Ovary (tissue), 9 donors: ENCODE measurements around the gene CCDC71L. TPM values are rescaled to one million over a fixed set of nuclear protein-coding genes. Genes with fewer than 3 reads are reported as not detected.

ENCODE experiments used
- DNase-seq, 5 donors: peaks; one replicate each; pipeline ENCODE4 v3.0.0-alpha.2; 2019 to 2020
- H3K27ac ChIP-seq, 2 donors: fragments of 200-600 bp; one replicate each; pipeline versions ENCODE4 v1.5.1 to v1.8.0; 2019 to 2022
- H3K27me3 ChIP-seq: fragments of 200-600 bp; one replicate; pipeline ENCODE4 v1.8.0; 2022
- H3K36me3 ChIP-seq: fragments of 200-600 bp; sonication (generic); one replicate; pipeline ENCODE4 v1.5.1; 2019
- H3K4me1 ChIP-seq: one replicate; pipeline ENCODE4 v1.8.1; 2013; ENCODE audit warnings: mild to moderate bottlenecking, moderate library complexity; ENCODE audit not compliant: insufficient read depth
- H3K4me3 ChIP-seq: fragments of 200-600 bp; sonication (generic); one replicate; pipeline ENCODE4 v1.5.1; 2017
- H3K9me3 ChIP-seq, 2 donors: fragments of 200-600 bp in 1 of 2; sonication (generic) in 1 of 2; one replicate each; pipeline versions ENCODE4 v1.5.1 to v1.8.1; 2013 to 2019; ENCODE audit warnings: mild to moderate bottlenecking in 1 of 2, moderate library complexity in 1 of 2
- EP300 ChIP-seq: sonication (generic); formaldehyde crosslinking; IDR thresholded peaks from one replicate; pipeline ENCODE4 v1.6.1; 2017; ENCODE audit warnings: antibody characterized with exemption
- POLR2A ChIP-seq: fragments of 450-650 bp; IDR thresholded peaks from one replicate; pipeline ENCODE4 v1.6.1; 2017; ENCODE audit warnings: antibody characterized with exemption, mild to moderate bottlenecking, moderate library complexity
- WGBS, 3 donors: extraction: QIAGEN DNeasy Blood & Tissue Kit in 1 of 3; methylation state at CpG; one replicate each; pipeline versions ENCODE4 v1.1.5 to v1.1.7; 2013 to 2017; 5-methylcytosine and 5-hydroxymethylcytosine counted together
- intact Hi-C, 4 donors: fragments of 100-400 bp; cut with DNase I; formaldehyde crosslinking; loops; one replicate each; pipeline versions ENCODE4 v1.11.0 to v1.15.1; 2022 to 2023
- polyA plus RNA-seq, 2 donors: library from polyadenylated mRNA; stranded (reverse); fragments of 200-250 nt in 1 of 2; fragments of 350-450 nt in 1 of 2; fragmentation: Illumina TruSeq in 1 of 2; extraction: RNeasy Lipid Tissue Mini Kit (QIAGEN cat#74804) in 1 of 2; gene quantifications; one replicate each; pipeline ENCODE4 v1.2.3, GENCODE V29; 2013 to 2014
- total RNA-seq, 7 donors: library from RNA; depleted of rRNA in 2 of 7; stranded (reverse); fragments of >200 nt in 2 of 7; fragmentation: NEBNext Ultra II Directional in 3 of 7; extraction: Animal tissue kit (Norgen Biotek cat#: 25700) in 3 of 7; gene quantifications; one replicate each; pipeline versions ENCODE4 v1.1.0 to v1.2.4, GENCODE V29; 2016 to 2023
- TF ChIP-seq, protein P1 (sequence below), 3 donors: fragments of 450-650 bp in 2 of 3; fragments of 200-600 bp in 1 of 3; IDR thresholded peaks; one replicate each; pipeline versions ENCODE4 v1.5.1 to v1.8.0; 2016 to 2022; ENCODE audit warnings: antibody characterized with exemption in 3 of 3, mild to moderate bottlenecking in 1 of 3
- donor health status: DM: no; HTN: no; CAD: no; lungs with moderate emphysema.
- donor health status: DM: no; HTN: no; CAD: no.
- donor health status: Bipolar disorder and iron deficiency.
- donor health status: DM: yes; HTN: yes; CAD: no.
- donor health status: DM: no; HTN: no; CAD: no.
- donor health status: DM: yes; HTN: yes; CAD: no.

The CCDC71L gene
- total and polyA plus RNA-seq, 9 donors: 9.9 to 77.1 (median 18.5) TPM

DNA sequence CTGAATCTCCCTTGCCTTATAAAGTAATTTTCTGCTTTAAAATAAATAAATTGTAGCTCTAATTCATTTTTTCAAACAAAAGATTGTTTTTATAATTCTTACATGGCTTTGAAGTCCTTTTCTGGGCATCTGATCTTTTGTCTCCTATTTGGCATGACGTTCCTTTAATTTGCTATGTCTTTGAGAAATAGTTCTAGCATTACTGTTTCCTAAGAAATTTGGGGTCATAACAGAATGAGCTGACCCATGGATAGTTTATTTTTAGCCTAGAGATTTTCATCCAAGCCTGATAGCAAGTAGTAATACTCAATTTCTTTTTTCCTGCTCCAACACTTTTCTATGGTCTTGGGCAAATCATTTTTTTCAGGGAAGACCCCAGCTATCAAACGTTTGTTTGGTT, 31.4 kb downstream of the CCDC71L start:
- WGBS, 3 donors: 12 to 30% (median 27%) methylated on average over 2 of the region's 2 CpGs
- TF ChIP-seq, protein P1, sequence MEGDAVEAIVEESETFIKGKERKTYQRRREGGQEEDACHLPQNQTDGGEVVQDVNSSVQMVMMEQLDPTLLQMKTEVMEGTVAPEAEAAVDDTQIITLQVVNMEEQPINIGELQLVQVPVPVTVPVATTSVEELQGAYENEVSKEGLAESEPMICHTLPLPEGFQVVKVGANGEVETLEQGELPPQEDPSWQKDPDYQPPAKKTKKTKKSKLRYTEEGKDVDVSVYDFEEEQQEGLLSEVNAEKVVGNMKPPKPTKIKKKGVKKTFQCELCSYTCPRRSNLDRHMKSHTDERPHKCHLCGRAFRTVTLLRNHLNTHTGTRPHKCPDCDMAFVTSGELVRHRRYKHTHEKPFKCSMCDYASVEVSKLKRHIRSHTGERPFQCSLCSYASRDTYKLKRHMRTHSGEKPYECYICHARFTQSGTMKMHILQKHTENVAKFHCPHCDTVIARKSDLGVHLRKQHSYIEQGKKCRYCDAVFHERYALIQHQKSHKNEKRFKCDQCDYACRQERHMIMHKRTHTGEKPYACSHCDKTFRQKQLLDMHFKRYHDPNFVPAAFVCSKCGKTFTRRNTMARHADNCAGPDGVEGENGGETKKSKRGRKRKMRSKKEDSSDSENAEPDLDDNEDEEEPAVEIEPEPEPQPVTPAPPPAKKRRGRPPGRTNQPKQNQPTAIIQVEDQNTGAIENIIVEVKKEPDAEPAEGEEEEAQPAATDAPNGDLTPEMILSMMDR (IDR thresholded peaks at IDR 0.05): no peak
- TF ChIP-seq POLR2A (no peak), EP300 (no peak)
- no peak overlapping the region for H3K27ac ChIP-seq
- no peaks in the 10 kb centered on the region for H3K4me1 ChIP-seq
- no peak overlapping the region for H3K4me3 ChIP-seq
- no peaks in the 10 kb centered on the region for H3K9me3 ChIP-seq
- intact Hi-C loops: loop anchor here in 1 of 4 donors (2.0 kb wide), 1 partner anchor 17 kb away; no protein-coding TSS in a partner anchor
- H3K36me3 ChIP-seq: no peaks in the 10 kb centered on the region
- no peaks in the 10 kb centered on the region for H3K27me3 ChIP-seq
- DNase-seq: no peak

DNA sequence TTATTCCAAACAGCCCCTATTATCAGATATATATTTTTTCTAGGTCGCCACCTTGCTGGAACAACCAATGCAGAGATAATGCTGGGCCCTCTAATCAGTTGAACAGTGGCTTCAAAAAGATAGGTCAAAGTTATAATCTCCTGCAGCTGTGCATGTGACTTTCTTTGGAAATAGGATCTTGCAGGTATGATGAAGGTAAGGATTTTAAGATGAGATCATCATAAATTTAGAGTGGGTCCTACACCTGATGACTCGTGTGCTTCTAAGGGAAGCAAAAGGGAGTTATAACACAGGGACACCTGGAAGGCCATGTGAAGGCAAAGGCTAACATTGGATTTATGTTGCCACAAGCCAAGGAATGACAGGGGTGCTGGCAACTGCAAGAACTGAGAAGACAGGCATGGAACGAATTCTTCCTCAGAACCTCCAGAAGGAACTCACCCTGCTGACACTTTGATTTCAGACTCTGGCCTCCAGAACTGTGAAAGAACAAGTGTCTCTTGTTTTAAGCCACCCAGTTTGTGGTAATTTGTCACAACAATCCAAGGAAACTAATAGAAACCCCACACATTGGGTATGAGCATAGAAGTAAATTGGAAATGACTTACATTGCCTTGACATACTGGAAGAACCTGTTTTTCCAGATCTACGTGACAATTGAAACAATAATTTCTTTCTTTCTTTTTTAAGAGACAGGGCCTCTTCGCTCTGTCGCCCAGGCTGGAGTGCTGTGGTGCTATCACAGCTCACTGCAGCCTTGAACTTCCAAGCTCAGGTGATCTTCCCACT, 34.4 kb downstream of the CCDC71L start:
- no peak for TF ChIP-seq POLR2A
- TF ChIP-seq EP300: no peak
- TF ChIP-seq, protein P1 (IDR thresholded peaks at IDR 0.05): no peak

DNA sequence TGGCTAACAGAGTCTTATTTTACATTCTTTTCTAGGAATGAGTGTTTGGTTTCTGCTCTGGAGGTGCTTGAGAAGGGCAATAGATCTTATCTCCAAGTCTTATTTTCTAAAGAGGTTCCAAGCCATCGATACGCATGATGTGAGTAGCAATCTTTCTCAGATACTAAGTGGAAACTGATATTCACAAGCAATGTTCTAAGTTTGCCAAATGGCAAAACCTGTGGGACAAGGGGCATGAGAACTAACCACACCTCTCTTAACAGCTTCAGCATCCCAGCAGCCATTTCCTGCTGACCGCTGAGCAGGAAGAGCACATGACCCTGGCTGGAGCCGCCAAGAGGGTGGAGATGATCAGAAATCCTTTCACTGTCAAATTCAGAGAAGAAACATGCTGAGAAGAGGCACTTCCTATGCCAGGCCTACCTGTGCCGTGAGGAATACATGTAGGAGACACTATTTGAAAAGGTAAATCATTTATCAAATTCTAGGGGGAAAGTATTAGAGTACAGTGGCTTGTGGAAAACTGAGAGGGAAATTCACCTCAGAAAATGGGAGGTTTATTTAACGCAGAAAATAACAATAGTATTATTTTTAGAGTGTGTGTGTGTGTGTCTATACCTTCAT, 35.2 kb downstream of the CCDC71L start:
- no peak overlapping the region for H3K4me3 ChIP-seq
- 70 to 76% (median 72%) methylated on average over 6 of the region's 6 CpGs for WGBS, 3 donors
- no peaks in the 10 kb centered on the region for H3K27me3 ChIP-seq
- intact Hi-C loops: no loop called here
- DNase-seq: no peak
- H3K4me1 ChIP-seq: no peaks in the 10 kb centered on the region
- TF ChIP-seq, protein P1 (IDR thresholded peaks at IDR 0.05): no peak
- TF ChIP-seq EP300 (no peak), POLR2A (no peak)
- no peaks in the 10 kb centered on the region for H3K36me3 ChIP-seq
- no peaks in the 10 kb centered on the region for H3K9me3 ChIP-seq
- no peak overlapping the region for H3K27ac ChIP-seq

More for the DNA sequence above, 34.4 kb downstream of the CCDC71L start:
- no peak overlapping the region for H3K4me3 ChIP-seq
- H3K4me1 ChIP-seq: no peaks in the 10 kb centered on the region
- no peaks in the 10 kb centered on the region for H3K36me3 ChIP-seq
- no peaks in the 10 kb centered on the region for H3K27me3 ChIP-seq
- no peak for DNase-seq
- WGBS, 3 donors: 77 to 88% (median 84%) methylated on average over 6 of the region's 6 CpGs
- H3K9me3 ChIP-seq: no peaks in the 10 kb centered on the region
- H3K27ac ChIP-seq: no peak overlapping the region
- intact Hi-C loops: no loop called here

DNA sequence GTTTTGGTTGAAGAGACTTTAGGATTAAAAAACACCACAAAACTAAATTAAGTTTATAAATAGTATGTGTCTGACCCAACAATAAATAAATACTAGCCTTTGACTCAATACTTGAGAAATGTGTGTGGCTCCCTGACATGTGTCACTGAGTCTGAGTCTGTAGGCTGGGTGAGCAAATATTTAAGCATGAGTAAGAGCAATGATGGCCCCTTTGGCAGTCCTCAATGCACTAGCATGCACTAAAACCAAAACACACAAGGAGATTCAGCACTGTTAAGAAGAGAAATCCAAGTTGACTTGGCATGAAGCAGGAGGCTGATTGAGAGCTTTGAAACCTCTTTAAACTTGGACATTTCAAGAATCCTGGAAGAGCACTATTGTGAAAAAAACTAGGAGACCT, 37.1 kb downstream of the CCDC71L start:
- Histone ChIP-seq H3K4me3 (no peak overlapping the region), H3K36me3 (no peaks in the 10 kb centered on the region), H3K27me3 (no peaks in the 10 kb centered on the region), H3K4me1 (no peaks in the 10 kb centered on the region), H3K9me3 (no peaks in the 10 kb centered on the region), H3K27ac (no peak overlapping the region)
- TF ChIP-seq POLR2A: no peak
- DNase-seq: no peak
- intact Hi-C loops: no loop called here

DNA sequence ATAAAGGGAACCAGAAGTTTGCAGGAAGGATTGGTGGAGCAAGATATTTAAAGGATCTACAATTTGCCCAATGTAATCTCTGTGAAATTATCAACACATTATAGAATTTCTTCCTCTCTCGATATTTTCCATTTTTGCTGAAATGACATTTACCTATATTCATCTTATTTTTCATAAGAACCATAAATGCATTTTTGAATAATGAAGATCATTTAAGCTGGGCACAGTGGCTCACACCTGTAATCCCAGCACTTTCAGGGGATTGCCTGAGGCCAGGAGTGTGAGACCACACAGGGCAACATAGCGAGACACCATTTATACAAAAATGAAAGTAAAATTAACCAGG, 37.7 kb downstream of the CCDC71L start:
- H3K27ac ChIP-seq: no peak overlapping the region
- H3K36me3 ChIP-seq: no peaks in the 10 kb centered on the region
- no peak for DNase-seq
- no peaks in the 10 kb centered on the region for H3K4me1 ChIP-seq
- no peaks in the 10 kb centered on the region for H3K27me3 ChIP-seq
- no peak overlapping the region for H3K4me3 ChIP-seq
- H3K9me3 ChIP-seq: no peaks in the 10 kb centered on the region
- TF ChIP-seq, protein P1 (IDR thresholded peaks at IDR 0.05): no peak
- no peak for TF ChIP-seq EP300
- no peak for TF ChIP-seq POLR2A
- intact Hi-C loops: no loop called here
- 44 to 65% (median 48%) methylated on average over 2 of the region's 2 CpGs for WGBS, 3 donors
